Heart right ventricle (tissue), 16 donors: Measurements from ENCODE around the gene CYTH1. TPM values are rescaled to one million over a fixed set of nuclear protein-coding genes. Genes with fewer than 3 reads are reported as not detected.
"Not testable (repeated sequence)": the region's sequence is repeated elsewhere in the genome, so short reads cannot be mapped to it uniquely, and the experiment has no call there.

Experiments used
- ATAC-seq, 8 donors: fragments of 200-7000 bp; cut with Tn5 transposase; one replicate each; pipeline ENCODE4 v1.9.1; 2020; ENCODE audit warnings: mild to moderate bottlenecking in 8 of 8, moderate library complexity in 8 of 8, moderate number of reproducible peaks in 1 of 8
- DNase-seq, 2 donors: peaks; one replicate each; pipeline ENCODE4 v3.0.0-alpha.2; 2020
- H3K27ac ChIP-seq, 10 donors: fragments of 200-600 bp; sonication (generic) in 2 of 10; one replicate each; pipeline versions ENCODE4 v1.5.0 to v1.8.0; 2020 to 2022; ENCODE audit warnings: mild to moderate bottlenecking in 3 of 10
- H3K27me3 ChIP-seq, 7 donors: fragments of 200-600 bp; one replicate each; pipeline ENCODE4 v1.8.0; 2021 to 2022; ENCODE audit warnings: mild to moderate bottlenecking in 2 of 7
- H3K36me3 ChIP-seq, 9 donors: fragments of 200-600 bp; sonication (generic) in 1 of 9; one replicate each; pipeline versions ENCODE4 v1.5.0 to v1.8.0; 2020 to 2022; ENCODE audit warnings: mild to moderate bottlenecking in 2 of 9
- H3K4me1 ChIP-seq, 9 donors: fragments of 200-600 bp; sonication (generic) in 1 of 9; one replicate each; pipeline versions ENCODE4 v1.5.0 to v1.8.0; 2020 to 2022; ENCODE audit warnings: mild to moderate bottlenecking in 4 of 9
- H3K4me3 ChIP-seq, 10 donors: fragments of 200-600 bp; sonication (generic) in 2 of 10; one replicate each; pipeline versions ENCODE4 v1.5.0 to v1.8.0; 2020 to 2022; ENCODE audit warnings: mild to moderate bottlenecking in 7 of 10, moderate library complexity in 2 of 10
- H3K9me3 ChIP-seq, 11 donors: fragments of 200-600 bp in 10 of 11; sonication (generic) in 2 of 11; one replicate each; pipeline versions ENCODE4 v1.5.0 to v1.8.0; 2013 to 2022; ENCODE audit warnings: mild to moderate bottlenecking in 2 of 11, control low read depth in 1 of 11, moderate library complexity in 1 of 11
- WGBS, 2 donors: extraction: QIAGEN DNeasy Blood & Tissue Kit; methylation state at CpG; one replicate each; pipeline ENCODE4 v1.1.7; 2013; ENCODE audit warnings: inconsistent platforms in 1 of 2; 5-methylcytosine and 5-hydroxymethylcytosine counted together
- intact Hi-C, 10 donors: fragments of 100-400 bp; cut with DNase I; formaldehyde crosslinking; loops; one replicate each; pipeline versions ENCODE4 v1.11.1 to v1.14.2; 2022
- polyA plus RNA-seq, 2 donors: library from polyadenylated mRNA; stranded (reverse); fragments of 200-250 nt; gene quantifications; one replicate each; pipeline ENCODE4 v1.2.3, GENCODE V29; 2013
- total RNA-seq, 10 donors: library from RNA; stranded (reverse); fragmentation: NEBNext Ultra II Directional in 3 of 10; extraction: Animal tissue kit (Norgen Biotek cat#: 25700) in 3 of 10; gene quantifications; one replicate each; pipeline versions ENCODE4 v1.2.1 to v1.2.4, GENCODE V29; 2021 to 2023
- TF ChIP-seq, protein P1 (sequence below), 9 donors: fragments of 200-600 bp; sonication (generic) in 2 of 9; IDR thresholded peaks; one replicate each; pipeline versions ENCODE4 v1.5.0 to v1.8.0; 2021 to 2022; ENCODE audit warnings: antibody characterized with exemption in 9 of 9, mild to moderate bottlenecking in 5 of 9, moderate library complexity in 1 of 9
- donor health status: Arrhythmogenic right ventricular cardiomyopathy.
- donor health status: ischemic (EF 13 %, LVEDD 7.1; RV severe dilation, severe dysfunction).
- donor health status: healthy with polysubstance abuse.
- donor health status: DM: no; HTN: yes; CAD: no.
- donor health status: DM: no; HTN: no; CAD: no.
- donor health status: ischemic (EF 25% LVEDD 6.9; RV normal size, moderate dysfunction).
- donor health status: ischemic (EF 25% LVEDD 5.7; RV mildly dilated, moderate dysfunction).
- donor health status: healthy.
- donor health status: DM: yes; HTN: yes; CAD: no.
- donor health status: Ischemic cardiomyopathy.
- donor health status: ischemic (EF 35%, LVEDD 5.7; RV mildly dilated, moderate dysfunction).
- donor health status: nonischemic (EF 11% LVEDD 7.7; RV severe dilation, severe dysfunction).
- donor health status: DM: yes; HTN: yes; CAD: no.
- donor health status: PGD.
- donor health status: ischemic (EF 29% LVEDD 5.4; RV normal size, mild dysfunction).
- donor health status: nonischemic (EF 23%, LVEDD 6.1; RV moderate dilation, normal function).

The CYTH1 gene
- total and polyA plus RNA-seq, 12 donors: 22.3 to 46.9 (median 32.5) TPM

GRCh38 chr17:78751447-78752161 lies 30.5 kb downstream of the CYTH1 start:
- peaks cover 4 to 92% (median 40%) of the 10 kb centered on the region in 9 donors for H3K4me1 ChIP-seq
- intact Hi-C loops: no loop called here
- ATAC-seq: no peak
- H3K27me3 ChIP-seq: no peaks in the 10 kb centered on the region
- peak overlapping the region in 1 of 10 donors; percentile 51 for H3K27ac ChIP-seq
- no peak for DNase-seq
- no peaks in the 10 kb centered on the region for H3K9me3 ChIP-seq
- WGBS, 2 donors: 87 to 93% methylated on average over 14 of the region's 14 CpGs
- no peaks in the 10 kb centered on the region for H3K36me3 ChIP-seq
- TF ChIP-seq, protein P1, sequence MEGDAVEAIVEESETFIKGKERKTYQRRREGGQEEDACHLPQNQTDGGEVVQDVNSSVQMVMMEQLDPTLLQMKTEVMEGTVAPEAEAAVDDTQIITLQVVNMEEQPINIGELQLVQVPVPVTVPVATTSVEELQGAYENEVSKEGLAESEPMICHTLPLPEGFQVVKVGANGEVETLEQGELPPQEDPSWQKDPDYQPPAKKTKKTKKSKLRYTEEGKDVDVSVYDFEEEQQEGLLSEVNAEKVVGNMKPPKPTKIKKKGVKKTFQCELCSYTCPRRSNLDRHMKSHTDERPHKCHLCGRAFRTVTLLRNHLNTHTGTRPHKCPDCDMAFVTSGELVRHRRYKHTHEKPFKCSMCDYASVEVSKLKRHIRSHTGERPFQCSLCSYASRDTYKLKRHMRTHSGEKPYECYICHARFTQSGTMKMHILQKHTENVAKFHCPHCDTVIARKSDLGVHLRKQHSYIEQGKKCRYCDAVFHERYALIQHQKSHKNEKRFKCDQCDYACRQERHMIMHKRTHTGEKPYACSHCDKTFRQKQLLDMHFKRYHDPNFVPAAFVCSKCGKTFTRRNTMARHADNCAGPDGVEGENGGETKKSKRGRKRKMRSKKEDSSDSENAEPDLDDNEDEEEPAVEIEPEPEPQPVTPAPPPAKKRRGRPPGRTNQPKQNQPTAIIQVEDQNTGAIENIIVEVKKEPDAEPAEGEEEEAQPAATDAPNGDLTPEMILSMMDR (IDR thresholded peaks at IDR 0.05): no peak
- H3K4me3 ChIP-seq: no peak overlapping the region

GRCh38 chr17:78751000-78751399 lies 31.1 kb downstream of the CYTH1 start:
- H3K9me3 ChIP-seq, H3K36me3 ChIP-seq, H3K27me3 ChIP-seq, intact Hi-C loops, H3K4me3 ChIP-seq, DNase-seq, ATAC-seq: not testable (repeated sequence)
- Histone ChIP-seq H3K4me1 (peaks cover 4 to 93% (median 45%) of the 10 kb centered on the region in 9 donors), H3K27ac (peak overlapping the region in 1 of 10 donors; percentile 51)
- WGBS, 2 donors: 93 to 98% methylated on average over 5 of the region's 5 CpGs

GRCh38 chr17:78748730-78749317 lies 33.2 kb downstream of the CYTH1 start:
- H3K27me3 ChIP-seq: no peaks in the 10 kb centered on the region
- peaks cover 0 to 6% (median 0%) of the 10 kb centered on the region in 9 donors for H3K36me3 ChIP-seq
- peaks cover 7 to 93% (median 57%) of the 10 kb centered on the region in 9 donors for H3K4me1 ChIP-seq
- ATAC-seq (peak; percentile 74 to 87 (median 78)), DNase-seq (peak; percentile 48 to 53)
- H3K4me3 ChIP-seq: peak overlapping the region in 2 of 10 donors; percentile 7 to 16
- TF ChIP-seq, protein P1 (IDR thresholded peaks at IDR 0.05): no peak
- WGBS, 2 donors: 77 to 78% methylated on average over 8 of the region's 8 CpGs
- no peaks in the 10 kb centered on the region for H3K9me3 ChIP-seq
- intact Hi-C loops: loop anchor here in 5 of 10 donors (5.0 kb wide), 4 partner anchors 33 to 252 kb away; partner anchors contain the start of gene CYTH1 (in 2 of the 5)
- peak overlapping the region; percentile 12 to 87 (median 60) for H3K27ac ChIP-seq

- Histone ChIP-seq H3K9me3 (no peaks in the 10 kb centered on the region), H3K27ac (peak overlapping the region in 8 of 10 donors; percentile 22 to 87 (median 54)), H3K36me3 (peaks cover 0 to 12% (median 0%) of the 10 kb centered on the region in 9 donors), H3K4me1 (peaks cover 7 to 91% (median 55%) of the 10 kb centered on the region in 9 donors), H3K27me3 (no peaks in the 10 kb centered on the region), H3K4me3 (peak overlapping the region in 1 of 10 donors; percentile 16)
- intact Hi-C loops: loop anchor here in 5 of 10 donors (5.0 kb wide), 4 partner anchors 34 to 251 kb away; partner anchors contain the start of gene CYTH1 (in 2 of the 5)
- ATAC-seq: peak in 3 of 8 donors; percentile 39 to 53 (median 40)
- no peak for DNase-seq
- 68 to 72% methylated on average over 6 of the region's 6 CpGs for WGBS, 2 donors
- TF ChIP-seq, protein P1 (IDR thresholded peaks at IDR 0.05): no peak
Observed at GRCh38 chr17:78748048-78748729, 33.9 kb downstream of the CYTH1 start.
